ENCODE data around the gene NDUFAF8. TPM values are rescaled to one million over a fixed set of nuclear protein-coding genes. Genes with fewer than 3 reads are reported as not detected.

The NDUFAF8 gene
- polyA plus RNA-seq, 2 of the 4 experiments (the other 2 are of a cell fraction), result 179 to 308 TPM

- TF ChIP-seq RFX5 (IDR thresholded peaks at IDR 0.05), result no peak
- no peak for TF ChIP-seq ZNF302 (CRISPR knock-in tag; IDR thresholded peaks at IDR 0.05)
- TF ChIP-seq BHLHE40 (IDR thresholded peaks at IDR 0.05; ENCODE audit: low read depth, low read length), result no peak
- TF ChIP-seq EHF (CRISPR knock-in tag; IDR thresholded peaks at IDR 0.05), result no peak
- no peak for TF ChIP-seq ZC3H11A (IDR thresholded peaks at IDR 0.05)
These were observed 2.1 kb downstream of the NDUFAF8 start (continued) for GRCh38 chr17:81241203-81241602.

- Histone ChIP-seq H3K27ac (no peak overlapping the region), H3K4me1 (peaks cover 19% of the 10 kb centered on the region), H3K4me3 (no peak overlapping the region), H3K9me3 (no peaks in the 10 kb centered on the region), H3K4me2 (no peak overlapping the region)
- FAIRE-seq (no peak), ATAC-seq (peak; percentile 8 to 31; a peak in 3 of 6 replicates), DNase-seq (ENCODE audit: low read depth in 1 of 2, low spot score in 1 of 2) (peak; percentile 63 to 89)
- WGBS (ENCODE audit: missing lambda C conversion rate), result 60% methylated on average over 18 of the region's 26 CpGs
- ChIA-PET CTCF (interaction anchor here (0.7 to 5.0 kb wide), 13 partner anchors 9 to 243 kb away, joined by 3 to 21 read pairs (median 4); no protein-coding TSS in a partner anchor), POLR2A (no interaction called here)
- TF ChIP-seq EHMT2 (IDR thresholded peaks at IDR 0.05; ENCODE audit: low read depth) (no peak), PBX3 (IDR thresholded peaks at IDR 0.05) (no peak), MAZ (IDR thresholded peaks at IDR 0.05; ENCODE audit: borderline replicate concordance, low read depth, low read length) (peak; percentile 37; the same call in 1 of the 2 replicates), ATOH8 (CRISPR knock-in tag; IDR thresholded peaks at IDR 0.05; ENCODE audit: low read depth) (no peak), RAD21 (conservative IDR thresholded peaks at IDR 0.05 in 1 of 2, IDR thresholded peaks at IDR 0.05 in 1 of 2) (peak; percentile 76 to 80), BCL3 (IDR thresholded peaks at IDR 0.05) (no peak), MAFK (IDR thresholded peaks at IDR 0.05; ENCODE audit: partially characterized antibody) (peak; percentile 47), TFCP2L1 (CRISPR knock-in tag; IDR thresholded peaks at IDR 0.05) (no peak), CEBPB (IDR thresholded peaks at IDR 0.05) (no peak), HOXA7 (CRISPR knock-in tag; IDR thresholded peaks at IDR 0.05) (no peak), NPAS2 (CRISPR knock-in tag; IDR thresholded peaks at IDR 0.05; ENCODE audit: borderline replicate concordance) (no peak), MAX (IDR thresholded peaks at IDR 0.05) (no peak), RFX5 (IDR thresholded peaks at IDR 0.05) (no peak), FOSB (CRISPR knock-in tag; IDR thresholded peaks at IDR 0.05) (no peak), SREBF2 (IDR thresholded peaks at IDR 0.05) (no peak), PHF8 (IDR thresholded peaks at IDR 0.05; ENCODE audit: borderline replicate concordance, low read depth) (no peak), RNF2 (IDR thresholded peaks at IDR 0.05; ENCODE audit: borderline replicate concordance, low read depth) (no peak), RARB (CRISPR knock-in tag; IDR thresholded peaks at IDR 0.05) (no peak), HEYL (CRISPR knock-in tag; IDR thresholded peaks at IDR 0.05) (no peak), CTCF (IDR thresholded peaks at IDR 0.05) (peak; percentile 80), CBX8 (IDR thresholded peaks at IDR 0.05) (no peak), NFE2L2 (conservative IDR thresholded peaks at IDR 0.05; ENCODE audit: low read length) (no peak), HOXB13 (CRISPR knock-in tag; IDR thresholded peaks at IDR 0.05; ENCODE audit: low read depth) (no peak), HMGXB4 (CRISPR knock-in tag; IDR thresholded peaks at IDR 0.05; ENCODE audit: borderline replicate concordance) (no peak), POLR2A (IDR thresholded peaks at IDR 0.05; ENCODE audit: low read length) (no peak), GATA3 (IDR thresholded peaks at IDR 0.05; ENCODE audit: borderline replicate concordance) (no peak)
- TF ChIP-seq, protein P1, sequence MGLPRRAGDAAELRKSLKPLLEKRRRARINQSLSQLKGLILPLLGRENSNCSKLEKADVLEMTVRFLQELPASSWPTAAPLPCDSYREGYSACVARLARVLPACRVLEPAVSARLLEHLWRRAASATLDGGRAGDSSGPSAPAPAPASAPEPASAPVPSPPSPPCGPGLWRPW (IDR thresholded peaks at IDR 0.05), result no peak
- TF ChIP-seq, protein P2, sequence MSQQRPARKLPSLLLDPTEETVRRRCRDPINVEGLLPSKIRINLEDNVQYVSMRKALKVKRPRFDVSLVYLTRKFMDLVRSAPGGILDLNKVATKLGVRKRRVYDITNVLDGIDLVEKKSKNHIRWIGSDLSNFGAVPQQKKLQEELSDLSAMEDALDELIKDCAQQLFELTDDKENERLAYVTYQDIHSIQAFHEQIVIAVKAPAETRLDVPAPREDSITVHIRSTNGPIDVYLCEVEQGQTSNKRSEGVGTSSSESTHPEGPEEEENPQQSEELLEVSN (IDR thresholded peaks at IDR 0.05; ENCODE audit: borderline replicate concordance, low read depth), result no peak
These were observed 2.7 kb downstream of the NDUFAF8 start for GRCh38 chr17:81241648-81242420.
